Measurements from ENCODE around the gene ANXA2R. TPM values are rescaled to one million over a fixed set of nuclear protein-coding genes. Genes with fewer than 3 reads are reported as not detected.

ANXA2R gene
- total RNA-seq, 2 experiments from 2014 or later, result 8.0 to 10.4 TPM

DNA sequence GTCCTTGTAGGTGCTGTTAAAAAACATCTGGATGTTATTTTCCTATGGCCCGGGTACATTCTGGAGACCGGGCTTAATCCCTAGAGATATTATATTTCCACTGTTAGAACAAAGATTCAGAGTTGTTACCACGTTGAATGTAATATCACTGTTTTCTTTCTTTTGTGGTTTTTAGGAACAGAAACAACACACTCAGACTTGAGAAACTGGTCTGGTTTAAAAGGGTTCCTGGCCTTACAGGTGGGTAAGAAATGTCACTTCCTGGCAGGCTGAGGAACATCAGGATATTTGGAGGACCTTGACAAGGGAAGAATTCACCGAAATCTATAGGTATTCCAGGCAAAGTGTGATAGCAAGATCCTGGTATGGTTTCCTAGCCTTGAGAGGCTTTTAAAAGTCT is 10.3 kb upstream of the ANXA2R start:
- ChIA-PET CTCF (interaction anchor here (0.9 to 4.2 kb wide), 6 partner anchors 9 to 142 kb away, joined by 3 to 18 read pairs (median 6); no protein-coding TSS in a partner anchor), POLR2A (interaction anchor here (0.6 to 2.1 kb wide), 5 partner anchors 9 to 56 kb away, joined by 3 to 5 read pairs (median 3); no protein-coding TSS in a partner anchor)
- Mint-ChIP-seq H3K36me3 (ENCODE audit: low read depth) (peaks cover 12% of the 10 kb centered on the region), H3K27ac (no peak overlapping the region), H3K9me3 (no peaks in the 10 kb centered on the region), H3K4me3 (no peak overlapping the region), H3K4me1 (ENCODE audit: low read depth) (peaks cover 37% of the 10 kb centered on the region), H3K27me3 (no peaks in the 10 kb centered on the region)
- intact Hi-C loops (cut with micrococcal nuclease), result no loop called here
- TF ChIP-seq CTCF (IDR thresholded peaks at IDR 0.05), result no peak
- DNase-seq, result no peak
- ATAC-seq, result no peak

DNA sequence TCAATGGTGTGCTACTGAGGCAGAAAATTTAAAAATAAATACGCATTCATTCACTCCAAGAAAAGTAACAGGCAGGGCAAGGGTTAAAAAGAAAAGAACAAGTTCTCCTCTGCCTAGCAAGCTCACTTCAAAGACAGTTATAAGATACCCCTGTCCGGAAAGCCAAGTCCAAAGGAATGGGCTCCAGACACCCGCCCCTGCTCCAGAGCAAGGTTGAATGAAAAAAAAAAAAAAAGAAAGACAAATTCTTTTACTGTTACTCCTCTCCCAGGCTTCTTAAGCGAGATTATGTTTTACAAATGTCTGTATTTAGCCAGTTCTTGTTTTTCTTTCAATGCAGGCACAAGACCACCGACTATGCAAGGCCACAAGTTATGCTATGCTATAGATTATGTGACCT is 9.1 kb upstream of the ANXA2R start:
- peaks cover 21% of the 10 kb centered on the region for H3K36me3 Mint-ChIP-seq (ENCODE audit: low read depth)
- TF ChIP-seq CTCF (IDR thresholded peaks at IDR 0.05), result no peak
- intact Hi-C loops (cut with micrococcal nuclease), result no loop called here
- no peaks in the 10 kb centered on the region for H3K9me3 Mint-ChIP-seq
- ChIA-PET POLR2A (interaction anchor here (0.9 to 2.1 kb wide), 5 partner anchors 12 to 100 kb away, joined by 3 to 5 read pairs (median 3); no protein-coding TSS in a partner anchor), CTCF (interaction anchor here (0.9 to 4.2 kb wide), 4 partner anchors 12 to 141 kb away, joined by 3 to 18 read pairs (median 6); no protein-coding TSS in a partner anchor)
- DNase-seq, result no peak
- H3K4me1 Mint-ChIP-seq (ENCODE audit: low read depth), result peaks cover 47% of the 10 kb centered on the region
- H3K27me3 Mint-ChIP-seq, result no peaks in the 10 kb centered on the region
- no peak overlapping the region for H3K27ac Mint-ChIP-seq
- no peak for ATAC-seq
- no peak overlapping the region for H3K4me3 Mint-ChIP-seq

DNA sequence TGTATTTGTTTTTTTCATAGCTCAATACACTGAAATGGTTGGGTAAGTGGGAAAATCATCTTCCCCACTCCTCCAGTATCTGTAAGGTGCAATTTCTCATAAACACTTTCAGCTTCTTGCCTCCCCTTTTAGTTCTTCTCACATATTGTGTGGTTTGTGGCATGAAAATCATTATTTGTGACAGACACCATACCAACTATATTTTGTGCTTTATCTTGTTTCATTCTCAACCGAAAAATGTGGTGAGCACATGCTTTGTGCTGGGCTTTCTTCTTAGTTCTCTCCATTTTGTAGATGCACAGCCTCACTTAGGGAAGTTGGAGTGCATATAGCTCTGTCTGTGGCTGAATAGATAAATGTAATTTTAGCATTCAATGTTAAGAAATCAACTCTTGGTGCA is 6.4 kb upstream of the ANXA2R start:
- DNase-seq, result no peak
- no peak overlapping the region for H3K4me3 Mint-ChIP-seq
- intact Hi-C loops (cut with micrococcal nuclease), result no loop called here
- ChIA-PET POLR2A (interaction anchor here (0.8 to 1.8 kb wide), 4 partner anchors 18 to 54 kb away, joined by 3 to 13 read pairs (median 6); no protein-coding TSS in a partner anchor), CTCF (interaction anchor here (1.0 to 2.4 kb wide), 7 partner anchors 18 to 138 kb away, joined by 3 to 7 read pairs (median 4); no protein-coding TSS in a partner anchor)
- ATAC-seq, result no peak
- H3K27ac Mint-ChIP-seq, result peak overlapping the region; percentile 47
- no peaks in the 10 kb centered on the region for H3K9me3 Mint-ChIP-seq
- no peaks in the 10 kb centered on the region for H3K27me3 Mint-ChIP-seq
- peaks cover 13% of the 10 kb centered on the region for H3K36me3 Mint-ChIP-seq (ENCODE audit: low read depth)
- peaks cover 49% of the 10 kb centered on the region for H3K4me1 Mint-ChIP-seq (ENCODE audit: low read depth)
- no peak for TF ChIP-seq CTCF (IDR thresholded peaks at IDR 0.05)

DNA sequence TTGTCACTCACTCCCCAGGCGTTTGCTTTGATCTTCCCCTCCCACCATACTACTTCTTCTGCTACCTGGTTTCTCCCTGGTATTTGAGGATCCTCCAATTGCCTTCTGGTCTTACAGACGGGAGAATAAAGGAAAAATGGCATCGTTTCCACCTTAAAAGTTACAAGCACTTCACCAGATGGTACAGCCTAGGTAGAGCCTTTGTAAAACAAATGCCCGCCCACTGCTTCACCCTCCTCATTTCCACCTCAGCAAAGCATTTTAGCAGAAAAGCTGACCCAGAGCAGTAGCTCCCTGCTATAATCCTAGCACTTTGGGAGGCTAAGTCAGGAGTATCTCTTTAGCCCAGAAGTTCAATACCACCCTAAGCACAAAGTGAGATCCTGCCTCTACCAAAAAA is 5.1 kb upstream of the ANXA2R start:
- ATAC-seq, result no peak
- intact Hi-C loops (cut with micrococcal nuclease), result no loop called here
- no peak overlapping the region for H3K27ac Mint-ChIP-seq
- H3K27me3 Mint-ChIP-seq, result no peaks in the 10 kb centered on the region
- peaks cover 46% of the 10 kb centered on the region for H3K4me1 Mint-ChIP-seq (ENCODE audit: low read depth)
- no peaks in the 10 kb centered on the region for H3K9me3 Mint-ChIP-seq
- TF ChIP-seq CTCF (IDR thresholded peaks at IDR 0.05), result no peak
- no peak overlapping the region for H3K4me3 Mint-ChIP-seq
- H3K36me3 Mint-ChIP-seq (ENCODE audit: low read depth), result peaks cover 13% of the 10 kb centered on the region
- DNase-seq, result no peak
- CTCF ChIA-PET, result interaction anchor here (1.3 to 2.4 kb wide), 3 partner anchors 19 to 23 kb away, joined by 4 to 7 read pairs (median 5); no protein-coding TSS in a partner anchor
- POLR2A ChIA-PET, result interaction anchor here (1.7 to 1.8 kb wide), 2 partner anchors 19 to 26 kb away, joined by 5 to 13 read pairs; no protein-coding TSS in a partner anchor

GRCh38 chr5:43044181-43044914 is 4.2 kb upstream of the ANXA2R start:
- DNase-seq (no peak), ATAC-seq (no peak)
- TF ChIP-seq CTCF (IDR thresholded peaks at IDR 0.05), result no peak
- Mint-ChIP-seq H3K36me3 (ENCODE audit: low read depth) (peaks cover 13% of the 10 kb centered on the region), H3K27me3 (no peaks in the 10 kb centered on the region), H3K4me1 (ENCODE audit: low read depth) (peaks cover 38% of the 10 kb centered on the region), H3K9me3 (no peaks in the 10 kb centered on the region), H3K4me3 (no peak overlapping the region), H3K27ac (no peak overlapping the region)
- ChIA-PET CTCF (no interaction called here), POLR2A (interaction anchor here (0.6 to 6.7 kb wide), 4 partner anchors 25 to 65 kb away, joined by 3 to 96 read pairs (median 48); no protein-coding TSS in a partner anchor)
- intact Hi-C loops (cut with micrococcal nuclease), result loop anchor here (5.0 kb wide), 1 partner anchor 37 kb away; no protein-coding TSS in a partner anchor

Data from activated CD8-positive, alpha-beta T cell treated with anti-CD3 and anti-CD28 coated beads for 36 hours (primary cell).